Measurements from ENCODE around the gene HMGCL.
A peak's percentile ranks its signal among the peaks of the same experiment; 100 is the strongest.
"Not testable (repeated sequence)": the region's sequence is repeated elsewhere in the genome, so short reads cannot be mapped to it uniquely, and the experiment has no call there.

Gene HMGCL

DNA sequence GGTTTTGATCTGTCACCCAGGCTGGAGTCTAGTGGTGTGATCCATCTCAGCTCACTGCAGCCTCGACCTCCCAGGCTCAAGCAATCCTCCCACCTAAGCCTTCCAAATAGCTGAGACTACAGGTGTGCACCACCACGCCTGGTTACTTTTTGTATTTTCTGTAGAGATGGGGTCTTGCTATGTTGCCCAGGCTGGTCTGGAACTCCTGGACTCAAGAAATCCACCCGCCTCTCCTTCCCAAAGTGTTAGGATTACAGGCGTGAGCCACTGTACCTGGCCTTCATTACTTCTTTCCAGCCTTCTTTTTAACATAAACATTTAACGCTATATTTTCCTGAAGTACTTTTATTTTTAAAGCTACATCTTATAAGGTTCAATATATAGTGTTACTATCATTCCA lies 18.4 kb upstream of the HMGCL start:
- TF ChIP-seq, protein P1, sequence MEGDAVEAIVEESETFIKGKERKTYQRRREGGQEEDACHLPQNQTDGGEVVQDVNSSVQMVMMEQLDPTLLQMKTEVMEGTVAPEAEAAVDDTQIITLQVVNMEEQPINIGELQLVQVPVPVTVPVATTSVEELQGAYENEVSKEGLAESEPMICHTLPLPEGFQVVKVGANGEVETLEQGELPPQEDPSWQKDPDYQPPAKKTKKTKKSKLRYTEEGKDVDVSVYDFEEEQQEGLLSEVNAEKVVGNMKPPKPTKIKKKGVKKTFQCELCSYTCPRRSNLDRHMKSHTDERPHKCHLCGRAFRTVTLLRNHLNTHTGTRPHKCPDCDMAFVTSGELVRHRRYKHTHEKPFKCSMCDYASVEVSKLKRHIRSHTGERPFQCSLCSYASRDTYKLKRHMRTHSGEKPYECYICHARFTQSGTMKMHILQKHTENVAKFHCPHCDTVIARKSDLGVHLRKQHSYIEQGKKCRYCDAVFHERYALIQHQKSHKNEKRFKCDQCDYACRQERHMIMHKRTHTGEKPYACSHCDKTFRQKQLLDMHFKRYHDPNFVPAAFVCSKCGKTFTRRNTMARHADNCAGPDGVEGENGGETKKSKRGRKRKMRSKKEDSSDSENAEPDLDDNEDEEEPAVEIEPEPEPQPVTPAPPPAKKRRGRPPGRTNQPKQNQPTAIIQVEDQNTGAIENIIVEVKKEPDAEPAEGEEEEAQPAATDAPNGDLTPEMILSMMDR (conservative IDR thresholded peaks at IDR 0.05), result no peak
- no peak for TF ChIP-seq ZFX (IDR thresholded peaks at IDR 0.05)
- no peak overlapping the region for H3K27ac ChIP-seq

DNA sequence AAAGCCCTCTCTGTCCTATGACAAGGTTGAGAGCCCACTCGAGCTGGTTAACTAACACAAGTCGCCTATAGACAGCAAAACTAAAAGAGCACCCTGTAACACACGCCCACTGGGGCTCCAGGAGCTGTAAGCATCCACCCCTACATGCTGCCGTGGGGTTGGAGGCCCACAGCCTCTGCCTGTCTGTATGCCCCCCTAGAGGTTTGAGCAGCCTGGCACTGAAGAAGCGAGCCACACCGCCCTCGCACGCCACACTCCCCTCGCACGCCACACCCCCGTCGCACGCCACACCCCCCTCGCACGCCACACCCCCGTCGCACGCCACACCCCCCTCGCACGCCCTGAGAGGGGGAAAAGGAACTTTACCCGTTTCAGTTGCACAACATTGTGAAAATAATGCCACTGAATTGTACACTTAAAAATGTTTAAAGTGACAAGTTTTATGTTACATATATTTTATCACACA lies 13.2 kb upstream of the HMGCL start:
- TF ChIP-seq, protein P1 (conservative IDR thresholded peaks at IDR 0.05), result no peak
- TF ChIP-seq ZFX (IDR thresholded peaks at IDR 0.05), result no peak
- H3K27ac ChIP-seq, result no peak overlapping the region

DNA sequence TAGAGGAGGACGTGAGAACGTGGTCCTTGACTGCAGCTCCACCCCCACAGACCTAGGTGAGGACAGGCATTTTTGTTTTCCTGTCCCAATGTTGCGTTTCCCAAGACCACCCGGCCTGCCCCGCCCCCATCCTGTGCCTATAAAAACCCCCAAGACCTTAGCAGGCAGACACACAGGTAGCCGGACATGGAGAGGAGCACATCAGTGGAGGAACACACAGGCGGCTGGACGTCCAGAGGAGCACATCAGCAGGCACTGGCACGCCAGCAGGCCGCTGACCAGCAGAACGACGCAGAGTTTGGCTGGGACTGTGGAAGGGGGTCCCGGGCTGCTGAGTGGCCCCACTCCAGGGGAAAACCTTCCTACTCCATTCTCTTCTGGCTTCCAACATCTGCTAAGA lies 12.7 kb upstream of the HMGCL start:
- H3K27ac ChIP-seq, result no peak overlapping the region

DNA sequence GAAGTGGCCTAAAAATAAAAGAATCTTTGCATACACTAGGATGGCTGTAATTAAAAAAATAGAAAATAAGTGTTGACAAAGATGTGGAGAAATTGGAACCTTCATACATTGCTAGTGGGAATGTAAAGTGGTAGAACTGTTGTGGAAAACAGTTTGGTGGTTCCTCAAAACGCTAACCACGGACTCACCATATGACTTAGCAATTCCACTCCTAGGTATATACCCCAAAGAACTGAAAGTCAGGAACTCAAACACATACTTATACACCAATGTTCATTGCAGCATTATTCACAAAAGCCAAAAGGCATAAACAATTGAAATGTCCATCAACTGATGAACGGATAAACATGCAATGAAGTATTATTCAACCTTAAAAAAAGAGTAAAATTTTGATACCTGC lies 10.8 kb upstream of the HMGCL start:
- no peak overlapping the region for H3K27ac ChIP-seq
- TF ChIP-seq, protein P1 (conservative IDR thresholded peaks at IDR 0.05), result no peak
- no peak for TF ChIP-seq ZFX (IDR thresholded peaks at IDR 0.05)

More for the DNA sequence above, 12.7 kb upstream of the HMGCL start:
- TF ChIP-seq, protein P1 (conservative IDR thresholded peaks at IDR 0.05), result no peak
- TF ChIP-seq ZFX (IDR thresholded peaks at IDR 0.05), result no peak

DNA sequence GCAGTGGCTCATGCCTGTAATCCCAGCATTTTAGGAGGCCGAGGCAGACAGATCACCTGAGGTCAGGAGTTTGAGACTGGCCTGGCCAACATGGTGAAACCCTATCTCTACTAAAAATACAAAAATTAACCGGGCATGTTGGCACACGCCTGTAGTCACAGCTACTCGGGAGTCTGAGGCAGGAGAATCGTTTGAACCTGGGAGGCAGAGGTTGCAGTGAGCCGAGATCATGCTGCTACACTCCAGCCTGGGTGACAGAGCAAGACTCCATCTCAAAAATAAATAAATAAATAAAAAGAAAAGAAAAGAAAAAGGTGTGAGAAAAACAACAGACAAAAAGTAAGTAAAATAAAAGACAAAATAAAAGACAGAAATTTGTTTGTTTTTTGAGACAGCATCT lies 8.9 kb upstream of the HMGCL start:
- H3K27ac ChIP-seq, result not testable (repeated sequence)

DNA sequence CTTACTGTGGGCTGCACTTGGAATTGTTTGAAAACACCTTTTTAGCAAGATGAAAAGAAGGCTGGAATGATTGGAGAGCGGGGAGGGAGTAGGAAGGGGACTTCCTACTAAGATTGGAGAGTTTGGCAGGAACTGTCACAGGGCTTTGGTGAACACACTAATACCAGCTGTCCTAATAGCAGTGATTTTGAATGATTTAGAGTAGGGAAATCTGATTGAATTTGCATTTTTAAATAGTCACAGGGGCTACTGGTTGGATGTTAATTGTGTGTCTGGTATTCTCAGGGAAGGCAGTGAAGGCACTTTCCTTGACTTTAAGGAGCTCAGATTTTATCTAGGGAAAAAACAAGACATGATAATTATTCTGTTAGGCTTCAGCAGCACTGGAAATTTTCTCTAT lies 2.5 kb upstream of the HMGCL start:
- H3K27ac ChIP-seq, result no peak overlapping the region
- TF ChIP-seq ZFX (IDR thresholded peaks at IDR 0.05), result no peak
- TF ChIP-seq, protein P1 (conservative IDR thresholded peaks at IDR 0.05), result no peak

DNA sequence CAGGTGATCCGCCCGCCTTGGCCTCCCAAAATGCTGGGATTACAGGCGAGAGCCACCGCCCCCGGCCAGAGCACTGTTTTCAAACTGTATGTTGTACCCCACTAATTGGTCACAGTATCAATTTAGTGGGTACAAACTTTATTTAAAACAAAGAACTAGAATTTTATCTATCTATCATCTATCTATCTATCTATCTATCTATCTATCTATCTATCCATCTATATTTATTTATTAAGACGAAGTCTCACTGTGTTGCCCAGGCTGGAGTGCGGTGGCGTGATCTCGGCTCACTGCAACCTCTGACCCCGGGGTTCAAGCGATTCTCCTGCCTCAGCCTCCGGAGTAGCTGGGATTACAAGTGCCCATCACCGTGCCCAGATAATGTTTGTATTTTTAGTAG lies 1.4 kb upstream of the HMGCL start:
- not testable (repeated sequence) for H3K27ac ChIP-seq

DNA sequence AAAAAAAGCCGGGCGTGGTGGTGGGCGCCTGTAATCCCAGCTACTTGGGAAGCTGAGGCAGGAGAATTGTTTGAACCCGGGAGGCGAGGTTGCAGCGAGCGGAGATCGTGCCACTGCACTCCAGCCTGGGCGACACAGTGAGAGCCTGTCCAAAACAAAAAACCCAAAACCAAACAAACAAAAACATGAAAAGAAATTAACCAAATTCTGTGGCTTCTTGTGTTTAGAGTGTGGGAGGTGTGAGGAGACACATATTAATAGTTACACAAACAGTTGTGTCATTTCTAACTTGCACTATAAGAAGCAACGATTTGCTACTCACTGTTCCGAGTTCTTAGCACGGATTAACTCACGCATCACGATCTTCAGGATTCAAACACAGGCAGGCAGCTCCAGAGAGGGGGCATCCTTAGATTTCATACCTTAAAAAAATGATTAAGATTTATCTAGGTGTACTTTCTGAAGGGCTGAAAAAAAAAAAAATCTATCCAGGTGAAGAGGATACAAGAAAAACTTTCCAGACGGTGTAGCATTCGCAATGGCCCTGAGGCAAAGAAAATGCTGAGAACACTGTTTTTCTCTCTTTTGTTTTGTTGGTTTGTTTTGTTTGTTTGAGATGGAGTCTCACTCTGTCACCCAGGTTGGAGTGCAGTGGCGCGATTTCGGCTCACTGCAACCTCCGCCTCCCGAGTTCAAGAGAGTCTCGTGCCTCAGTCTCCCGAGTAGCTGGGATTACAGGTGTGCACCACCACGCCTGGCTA lies 713 bp upstream of the HMGCL start:
- H3K27ac ChIP-seq, result peak overlapping the region; percentile 92
- TF ChIP-seq ZFX (IDR thresholded peaks at IDR 0.05), result no peak
- TF ChIP-seq, protein P1 (conservative IDR thresholded peaks at IDR 0.05), result no peak
